ENCODE results near the gene TMEM238.
A peak's percentile ranks its signal among the peaks of the same experiment; 100 is the strongest.
"Not testable (repeated sequence)": the region's sequence is repeated elsewhere in the genome, so short reads cannot be mapped to it uniquely, and the experiment has no call there.

The TMEM238 gene

GRCh38 chr19:55384131-55384919 lies at the start of gene TMEM238:
TSS of gene TMEM238 (minus strand) at chr19:55384292. CDS start at chr19:55384259, 33 bp downstream.
- FAIRE-seq (no peak), DNase-seq (ENCODE audit: low spot score) (no peak)

- DNase-seq (ENCODE audit: low spot score): no peak
- no peak for FAIRE-seq
These were observed 49.2 kb upstream of the TMEM238 start for GRCh38 chr19:55433292-55433691.

GRCh38 chr19:55432241-55432959 lies 48.3 kb upstream of the TMEM238 start:
- DNase-seq (ENCODE audit: low spot score) (no peak), FAIRE-seq (no peak)

GRCh38 chr19:55431183-55431582 lies 47.1 kb upstream of the TMEM238 start:
- DNase-seq (ENCODE audit: low spot score): no peak
- FAIRE-seq: no peak

GRCh38 chr19:55426042-55426441 lies 42.0 kb upstream of the TMEM238 start:
- no peak for DNase-seq (ENCODE audit: low spot score)
- FAIRE-seq: no peak

DNA sequence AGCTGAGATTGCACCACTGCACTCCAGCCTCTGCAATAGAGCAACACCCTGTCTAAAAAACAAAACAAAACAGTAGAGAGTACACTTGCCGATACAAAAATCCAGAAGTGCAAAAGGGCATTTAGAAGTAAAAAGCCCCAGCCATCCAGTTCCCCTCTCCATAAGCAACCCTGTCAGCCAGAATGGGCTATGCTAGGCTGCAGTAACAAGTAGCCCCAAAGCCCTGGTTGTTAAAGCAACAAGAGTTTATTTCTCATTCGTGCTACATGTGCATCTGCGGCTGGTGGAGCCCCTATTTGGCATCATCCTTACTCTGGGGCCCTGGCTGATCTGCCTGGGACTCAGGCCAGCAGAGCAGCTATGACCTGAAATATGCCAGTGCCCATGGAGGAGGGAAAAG lies 40.4 kb upstream of the TMEM238 start:
- FAIRE-seq (no peak), DNase-seq (ENCODE audit: low spot score) (no peak)

- FAIRE-seq (no peak), DNase-seq (ENCODE audit: low spot score) (no peak)
These were observed 39.3 kb upstream of the TMEM238 start for GRCh38 chr19:55423225-55424005.

DNA sequence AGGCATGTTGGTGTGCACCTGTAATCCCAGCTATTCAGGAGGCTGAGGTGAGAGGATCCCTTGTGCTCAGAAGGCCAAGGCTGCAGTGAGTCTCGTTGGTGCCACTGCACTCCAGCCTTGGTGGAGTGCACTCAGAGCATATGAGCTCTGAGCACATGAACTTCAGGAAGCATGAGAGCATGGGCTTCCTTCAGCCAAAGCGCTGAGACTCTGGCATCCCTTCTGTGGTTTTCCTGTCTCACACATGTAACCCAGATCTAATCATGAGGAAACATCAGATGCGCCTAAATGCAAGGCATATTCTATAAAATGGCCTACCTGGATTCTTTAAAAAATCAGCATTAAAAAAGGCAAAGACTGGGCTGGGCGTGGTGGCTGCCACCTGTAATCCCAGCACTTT lies 37.2 kb upstream of the TMEM238 start:
- FAIRE-seq; DNase-seq (ENCODE audit: low spot score): not testable (repeated sequence)

- DNase-seq (ENCODE audit: low spot score) (no peak), FAIRE-seq (no peak)
These were observed 35.6 kb upstream of the TMEM238 start for GRCh38 chr19:55419624-55420236.

- DNase-seq (ENCODE audit: low spot score) (no peak), FAIRE-seq (no peak)
These were observed 35.0 kb upstream of the TMEM238 start for GRCh38 chr19:55419103-55419502.

- DNase-seq (ENCODE audit: low spot score): peak; percentile 45
- no peak for FAIRE-seq
These were observed 34.1 kb upstream of the TMEM238 start for GRCh38 chr19:55418185-55418584.

GRCh38 chr19:55410168-55410567 lies 26.1 kb upstream of the TMEM238 start:
- FAIRE-seq (no peak), DNase-seq (ENCODE audit: low spot score) (no peak)

DNA sequence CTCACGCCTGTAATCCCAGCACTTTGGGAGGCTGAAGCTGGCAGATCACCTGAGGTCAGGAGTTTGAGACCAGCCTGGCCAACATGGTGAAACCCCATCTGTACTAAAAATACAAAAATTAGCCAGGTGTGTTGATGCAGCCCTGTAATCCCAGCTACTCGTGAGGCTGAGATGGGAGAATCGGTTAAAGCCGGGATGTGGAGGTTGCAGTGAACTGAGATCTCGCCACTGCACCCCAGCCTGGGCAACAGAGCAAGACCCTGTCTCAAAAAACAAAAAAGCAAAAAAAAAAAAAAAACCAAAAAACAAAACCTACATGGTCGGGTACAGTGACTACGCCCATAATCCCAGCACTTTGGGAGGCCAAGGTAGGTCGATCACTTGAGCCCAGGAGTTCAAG lies 25.1 kb upstream of the TMEM238 start:
- not testable (repeated sequence) for FAIRE-seq; DNase-seq (ENCODE audit: low spot score)

DNA sequence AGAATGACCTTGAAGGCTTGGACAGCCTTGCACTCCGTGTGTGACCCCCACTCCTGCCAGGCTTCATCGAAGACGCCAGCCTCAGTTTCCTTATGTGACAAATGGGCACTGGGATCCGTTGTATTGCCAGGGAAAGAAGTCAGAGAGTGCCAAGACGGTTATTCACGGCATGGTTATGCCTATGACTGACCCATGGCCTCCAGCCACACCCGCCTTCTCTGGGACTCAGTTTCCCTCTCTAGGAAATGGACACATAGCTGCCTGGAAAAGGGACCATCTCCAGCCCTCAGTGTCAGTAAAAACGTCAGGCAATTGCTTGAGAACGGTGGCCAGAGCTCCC lies 24.4 kb upstream of the TMEM238 start:
- DNase-seq (ENCODE audit: low spot score) (no peak), FAIRE-seq (no peak)

GRCh38 chr19:55407800-55408532 lies 23.9 kb upstream of the TMEM238 start:
- FAIRE-seq: peak; percentile 65
- DNase-seq (ENCODE audit: low spot score): peak; percentile 91

GRCh38 chr19:55407550-55407799 lies 23.4 kb upstream of the TMEM238 start, which contains the start of gene UBE2S:
TSS of gene UBE2S (minus strand) at chr19:55407788. CDS start at chr19:55407589, 199 bp downstream.
- FAIRE-seq; DNase-seq (ENCODE audit: low spot score): not testable (repeated sequence)

DNA sequence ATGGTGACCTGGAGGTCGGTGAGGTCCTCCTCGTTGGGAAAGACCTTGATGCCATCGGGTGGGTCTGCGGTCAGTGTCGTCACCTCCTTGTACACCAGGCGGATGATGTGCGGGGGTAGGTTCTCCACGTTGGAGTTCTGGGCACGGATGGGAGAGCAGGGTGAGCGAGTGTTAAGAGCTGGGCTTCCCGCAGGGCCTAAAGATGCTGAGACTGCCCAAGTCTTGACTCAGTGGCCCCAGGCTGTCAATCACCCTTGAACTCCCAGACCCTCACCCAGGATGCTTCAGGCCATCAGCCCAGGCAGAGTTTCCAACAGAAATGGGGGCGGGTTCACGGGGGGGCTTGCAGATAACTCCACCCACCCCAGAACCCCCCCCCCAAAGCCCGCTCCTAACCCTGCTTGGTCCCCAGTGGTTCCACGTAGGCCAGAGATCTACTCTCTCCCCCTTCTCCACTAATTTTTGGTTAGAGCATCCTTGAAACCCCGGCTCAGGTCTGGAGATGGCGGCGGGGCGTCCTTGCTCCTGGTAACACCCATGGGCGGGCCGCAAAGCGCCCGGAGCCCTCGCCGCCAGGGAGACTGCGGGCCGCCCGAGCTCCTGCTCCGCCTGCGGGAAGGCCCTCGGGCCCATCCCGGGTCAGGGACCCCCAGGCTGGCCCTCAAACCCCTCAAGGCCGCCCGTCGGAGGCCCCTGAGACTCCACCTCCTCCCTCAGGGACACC lies 22.9 kb upstream of the TMEM238 start:
- FAIRE-seq (no peak), DNase-seq (ENCODE audit: low spot score) (peak; percentile 31)

DNA sequence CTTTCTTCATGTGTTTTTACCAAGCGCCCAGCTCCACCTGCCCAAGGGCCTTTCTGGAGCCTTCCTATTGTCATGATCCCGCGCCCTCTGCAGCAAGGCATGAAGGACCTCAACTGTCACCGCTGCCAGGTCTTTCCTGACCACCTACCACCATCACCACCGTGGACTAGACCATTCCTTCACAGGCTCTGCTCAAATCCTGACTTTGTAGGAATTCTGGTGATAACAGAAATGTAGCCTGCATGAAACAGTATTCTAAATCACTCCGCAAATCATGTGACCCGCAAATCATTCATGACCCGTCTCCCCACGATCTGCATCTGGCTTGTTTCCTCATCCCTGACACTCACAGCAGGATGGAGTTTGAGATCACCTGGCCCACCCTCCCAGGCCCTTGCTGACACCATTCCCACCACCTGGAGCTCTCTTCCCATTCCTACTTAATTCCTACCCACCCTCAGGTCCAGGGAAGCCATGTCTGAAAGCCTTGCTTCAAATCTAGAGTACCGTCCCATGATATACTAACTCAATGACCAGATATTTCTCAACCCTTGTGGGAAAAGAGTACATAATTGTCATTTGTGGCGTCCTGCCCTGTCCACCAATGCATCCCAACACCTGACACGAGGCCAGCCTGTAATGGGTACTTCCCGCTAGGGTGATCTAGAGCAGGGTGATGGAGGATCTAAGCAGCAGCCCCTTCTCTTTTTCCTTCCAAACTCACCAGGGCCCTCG lies 22.2 kb upstream of the TMEM238 start:
- FAIRE-seq (no peak), DNase-seq (ENCODE audit: low spot score) (no peak)

DNA sequence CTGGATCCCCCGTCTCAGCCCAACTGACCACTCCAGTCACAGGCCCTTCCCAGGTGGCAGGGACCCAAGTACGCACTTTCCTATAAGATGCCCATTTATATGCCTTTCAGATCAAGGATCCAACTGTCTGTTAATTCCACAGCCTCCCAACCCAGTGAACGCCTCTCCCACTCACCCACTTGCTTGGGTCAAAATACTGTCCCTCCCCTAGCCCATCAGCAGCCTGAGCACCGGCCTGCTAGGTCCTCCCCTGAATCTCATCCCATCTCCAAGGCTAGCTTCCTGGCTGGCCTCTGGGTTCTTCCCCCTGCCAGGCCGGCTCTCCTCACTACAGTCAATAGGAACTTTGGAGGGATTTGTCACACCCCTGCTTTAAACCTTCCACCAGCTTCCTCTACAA lies 21.5 kb upstream of the TMEM238 start:
- DNase-seq (ENCODE audit: low spot score): no peak
- no peak for FAIRE-seq

DNA sequence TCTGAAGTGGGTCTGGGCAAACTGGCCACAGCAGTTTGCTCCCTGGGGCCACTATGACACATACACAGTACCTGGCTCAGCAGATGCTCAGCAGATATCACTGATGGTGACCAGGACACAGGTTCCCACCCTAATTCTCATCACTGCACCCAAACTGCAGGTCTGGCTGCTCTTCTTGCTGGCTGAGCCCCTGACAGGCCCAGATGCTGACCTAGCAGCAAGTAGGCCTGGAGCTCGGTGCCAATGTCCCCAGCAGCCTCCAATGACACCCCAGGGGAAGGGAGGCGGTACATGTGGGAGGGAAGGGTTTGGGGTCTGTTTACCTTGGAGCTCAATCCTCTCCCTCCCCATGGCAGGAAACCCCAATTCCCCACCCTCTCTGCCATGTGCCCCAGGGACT lies 18.4 kb upstream of the TMEM238 start:
- FAIRE-seq: no peak

More for the DNA sequence above, 18.4 kb upstream of the TMEM238 start:
- DNase-seq (ENCODE audit: low spot score): no peak

Data from RCC 7860 (cell line).